OCI-LY7 (cell line): Measurements from ENCODE around the gene EXD2.

Experiments
- CTCF ChIP-seq: fragments of 200-600 bp; sonication (generic); conservative IDR thresholded peaks from 2 replicates; pipeline ENCODE4 v1.5.1; 2014; ENCODE audit warnings: mild to moderate bottlenecking, antibody characterized with exemption, low read length, moderate library complexity, mixed read lengths
- EZH2phosphoT487 ChIP-seq: fragments of 200-600 bp; sonication (generic); IDR thresholded peaks from 2 replicates; pipeline ENCODE4 v1.6.1; 2018; ENCODE audit warnings: low read depth, borderline replicate concordance, mild to moderate bottlenecking, mixed run types, antibody characterized with exemption, low read length, moderate library complexity, mixed read lengths

DNA sequence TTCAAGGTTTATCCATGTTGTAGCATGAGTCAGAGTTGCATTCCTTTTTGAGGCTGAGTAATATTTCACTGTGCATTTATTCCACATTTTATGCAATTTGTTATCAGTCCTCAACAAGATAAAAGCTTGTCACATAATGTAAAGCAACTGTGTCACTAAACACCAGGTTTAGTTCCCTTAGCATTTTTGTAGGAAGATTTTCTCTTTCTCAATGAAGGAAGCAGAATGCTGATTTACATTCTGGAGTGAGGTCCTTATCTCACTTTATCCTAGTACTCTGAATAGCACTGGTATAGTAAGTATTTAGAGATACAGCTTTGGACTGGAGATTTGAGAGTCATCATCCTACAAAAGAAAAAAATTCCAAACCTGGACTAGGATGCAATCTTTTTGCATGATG, 9.8 kb upstream of the EXD2 start:
- TF ChIP-seq CTCF (no peak), EZH2phosphoT487 (no peak)
